Measurements from ENCODE around the gene CAMK1D.

The CAMK1D gene

DNA sequence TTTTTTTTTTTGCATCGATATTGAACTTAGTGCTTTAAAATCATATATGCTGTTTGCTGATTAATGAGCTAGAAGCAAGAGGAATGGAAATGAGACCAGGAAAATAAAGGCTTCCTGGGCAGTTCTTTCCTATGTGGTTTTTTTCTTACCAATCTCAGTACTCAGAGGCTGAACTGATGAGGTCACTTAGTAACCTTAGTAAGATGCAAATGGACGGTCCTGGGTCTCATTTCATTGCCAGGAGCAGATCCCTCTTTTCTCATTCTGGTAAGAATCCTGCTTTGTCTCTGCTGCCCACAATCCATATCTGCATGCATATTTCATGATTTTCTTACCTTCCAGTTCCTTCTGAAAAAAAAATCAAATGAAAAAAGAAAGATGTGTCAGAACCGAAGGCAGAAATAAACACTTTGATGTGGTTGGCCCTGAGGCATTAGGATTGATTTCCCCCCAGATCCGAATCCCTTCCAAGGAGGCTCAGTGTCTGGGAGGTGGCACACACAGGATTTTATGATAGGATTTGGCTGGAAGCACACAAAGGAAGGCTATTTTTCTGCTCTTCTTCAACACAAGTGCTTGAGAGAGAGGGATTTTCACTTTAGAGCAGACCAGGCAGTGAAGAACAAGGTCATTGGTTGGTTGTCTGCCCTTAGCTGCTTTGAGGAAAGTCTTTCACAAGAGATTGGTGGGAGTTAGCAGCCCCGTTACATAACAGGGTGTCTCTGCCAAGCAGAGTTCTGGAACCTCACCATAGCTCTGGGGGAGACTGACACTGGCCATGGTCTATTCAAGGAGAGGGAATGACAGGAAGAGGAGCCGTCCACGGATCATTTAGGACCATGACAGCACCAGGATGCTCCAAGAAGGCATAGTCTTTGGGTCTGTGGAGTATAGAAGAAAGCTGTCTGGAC is 150.0 kb downstream of the CAMK1D start:
- DNase-seq (ENCODE audit: low spot score), result no peak

DNA sequence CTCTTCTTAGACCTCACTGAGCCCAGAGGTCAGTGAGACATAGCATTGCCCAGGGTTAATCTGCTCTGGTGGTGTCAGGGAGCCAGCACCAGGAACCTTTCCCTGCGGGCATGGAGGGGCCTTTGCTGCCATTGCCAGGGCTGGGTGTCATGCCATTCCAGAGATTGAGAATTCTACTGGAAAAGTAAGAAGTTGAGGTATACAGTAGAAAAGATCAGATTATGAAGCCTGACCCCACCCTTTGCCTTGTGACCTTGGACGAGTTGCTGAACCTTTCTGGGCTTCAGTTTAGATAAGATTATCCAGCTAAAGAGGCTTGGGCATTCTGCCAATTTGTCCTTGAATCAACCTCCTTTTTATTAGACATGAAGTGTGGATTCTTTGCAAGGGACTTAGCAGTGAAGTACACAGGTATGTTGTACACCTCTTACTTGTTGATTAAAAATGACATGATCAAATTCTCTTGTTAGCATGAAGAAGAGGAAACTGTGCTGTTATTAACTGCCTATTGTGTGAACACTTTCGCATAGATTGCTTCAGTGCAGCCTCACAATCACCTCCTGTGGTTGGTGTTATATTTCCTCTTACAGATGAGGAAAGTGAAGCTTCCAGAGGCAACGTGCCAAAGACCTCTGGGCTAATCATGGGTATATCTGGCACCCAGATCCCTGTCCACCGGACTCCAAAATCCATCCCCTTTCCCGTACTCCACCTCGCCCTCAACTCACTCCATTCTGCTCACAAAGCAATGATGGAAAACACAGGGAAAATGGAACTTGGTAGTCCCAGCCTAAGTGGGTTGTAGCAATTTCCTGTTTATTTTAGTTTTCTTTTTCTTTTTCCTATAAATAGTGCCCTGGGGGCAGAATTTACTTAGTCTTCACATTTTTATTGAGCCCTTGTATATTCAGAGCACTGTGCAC is 151.3 kb downstream of the CAMK1D start:
- no peak for DNase-seq (ENCODE audit: low spot score)

DNA sequence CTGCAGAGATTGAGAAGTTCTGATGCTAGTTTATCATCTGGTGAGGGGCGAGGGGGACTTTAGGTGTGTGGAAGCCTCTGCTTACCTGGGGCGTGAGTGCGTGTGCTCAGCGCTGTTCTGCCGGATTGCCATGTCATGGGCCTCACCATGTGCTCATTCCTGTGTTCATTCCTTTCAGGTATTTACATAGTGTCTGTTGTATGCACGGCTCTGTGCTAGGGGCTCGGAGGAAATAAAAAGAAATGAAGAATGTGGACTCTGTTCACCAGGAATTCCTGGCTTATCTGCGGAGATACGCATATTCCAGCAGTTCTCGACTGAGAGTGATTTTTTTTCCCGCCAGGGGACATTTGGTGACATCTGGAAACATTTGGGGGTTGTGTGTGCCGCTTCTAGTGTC is 152.0 kb downstream of the CAMK1D start:
- no peak for DNase-seq (ENCODE audit: low spot score)

DNA sequence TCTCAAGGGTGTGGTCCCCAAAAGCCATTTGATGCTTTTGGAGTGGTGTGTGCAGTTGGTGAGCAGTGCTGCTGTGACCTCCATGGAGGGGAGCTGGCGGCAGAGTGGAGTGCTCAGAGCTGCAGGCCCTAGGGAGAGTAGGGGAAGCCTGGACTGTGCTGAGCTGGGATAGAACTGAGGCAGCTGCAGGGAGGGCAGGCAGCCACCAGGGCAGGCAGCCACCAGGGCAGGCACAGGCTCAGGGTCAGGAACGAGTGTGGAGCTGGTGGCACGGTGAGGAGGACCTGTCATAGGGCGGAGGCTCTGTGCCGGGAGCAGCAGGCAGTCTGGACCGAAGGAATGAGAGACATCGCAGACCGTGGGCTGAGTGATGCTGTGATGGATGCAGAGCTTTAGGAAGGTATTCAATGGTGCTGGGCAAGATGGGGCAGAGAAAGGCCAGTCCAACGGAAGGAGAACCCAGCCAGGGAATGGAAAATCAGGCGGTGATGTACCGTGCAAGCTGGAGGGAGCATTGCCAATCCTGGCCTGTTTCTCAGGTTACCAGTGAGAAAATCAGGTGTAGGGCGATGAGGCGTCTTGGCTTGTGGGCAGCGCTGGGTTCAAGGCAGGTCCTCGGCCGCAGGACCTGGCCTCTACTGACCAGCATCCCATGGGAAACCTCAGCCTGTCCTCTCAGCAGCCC is 152.6 kb downstream of the CAMK1D start:
- no peak for DNase-seq (ENCODE audit: low spot score)

DNA sequence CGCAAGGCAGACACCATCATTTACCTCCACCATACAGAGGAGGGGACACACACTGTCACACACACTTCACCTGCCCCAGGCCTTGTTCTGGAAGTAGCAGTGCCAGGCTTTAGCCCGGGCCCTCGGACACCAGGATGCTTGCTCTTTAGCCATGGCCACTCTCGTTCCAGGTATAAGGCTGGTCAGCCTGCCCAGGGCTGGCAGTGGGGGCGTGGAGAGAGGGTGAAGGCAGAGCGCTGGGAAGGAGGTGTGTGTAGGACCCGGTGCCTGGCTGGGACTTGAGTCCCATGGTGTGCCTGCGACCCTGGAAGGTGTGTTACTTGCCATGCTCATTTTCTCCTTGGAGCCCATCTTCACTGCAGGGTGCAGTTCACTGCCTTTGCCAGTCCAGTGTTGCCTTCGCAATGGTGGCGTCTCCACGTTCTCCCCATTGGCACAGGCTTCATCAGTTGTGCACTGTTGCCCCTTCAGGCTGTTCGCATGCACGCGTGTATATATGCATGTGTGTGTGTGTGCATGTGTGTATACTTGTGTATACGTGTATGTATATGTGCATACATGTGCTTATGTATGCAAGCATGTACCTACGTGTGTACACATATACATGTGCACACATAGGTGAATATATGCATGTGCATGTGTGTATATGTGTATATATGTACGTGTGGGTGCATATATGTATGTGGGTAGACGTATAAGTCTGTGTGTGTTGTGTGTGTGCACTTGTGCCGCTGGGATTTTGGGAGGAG is 153.4 kb downstream of the CAMK1D start:
- DNase-seq (ENCODE audit: low spot score), result no peak

DNA sequence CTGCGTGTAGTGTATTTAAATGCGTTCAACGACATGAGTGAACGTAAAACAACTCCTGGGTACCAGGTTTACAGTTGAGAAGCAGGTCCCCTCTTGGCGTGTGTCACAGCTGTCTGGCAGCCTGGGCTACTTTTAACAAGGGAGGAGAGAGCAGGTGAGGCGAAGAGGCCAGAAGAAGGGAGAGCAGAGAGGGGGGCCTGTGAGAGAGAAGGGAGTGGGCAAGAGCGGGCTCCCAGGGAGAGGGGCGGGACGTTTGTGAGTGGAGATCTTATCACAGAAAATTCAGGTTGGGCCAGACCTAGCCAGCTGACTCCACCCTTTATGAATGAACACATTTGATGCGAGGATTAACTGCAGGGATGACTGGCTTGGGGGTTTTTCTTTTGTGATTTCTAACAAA is 154.0 kb downstream of the CAMK1D start:
- DNase-seq (ENCODE audit: low spot score), result no peak

DNA sequence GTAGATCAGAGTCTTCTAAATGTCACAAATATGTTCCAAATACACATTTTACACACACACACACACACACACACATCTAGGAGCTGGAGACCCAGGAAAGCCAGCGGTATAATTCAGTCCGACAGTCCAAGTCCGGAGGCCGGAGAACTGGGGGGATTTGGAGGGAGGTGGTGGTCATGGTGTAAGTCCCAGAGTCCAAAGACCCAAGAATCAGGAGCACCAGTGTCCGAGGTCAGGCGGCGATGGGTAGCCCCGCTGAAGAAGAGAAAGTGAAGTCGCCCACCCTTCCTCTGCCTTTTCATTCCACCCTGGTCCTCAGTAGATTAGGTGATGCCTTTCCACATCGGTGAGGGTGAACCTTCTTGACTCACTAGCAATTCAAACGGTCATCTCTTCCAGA is 154.8 kb downstream of the CAMK1D start:
- DNase-seq (ENCODE audit: low spot score), result no peak

DNA sequence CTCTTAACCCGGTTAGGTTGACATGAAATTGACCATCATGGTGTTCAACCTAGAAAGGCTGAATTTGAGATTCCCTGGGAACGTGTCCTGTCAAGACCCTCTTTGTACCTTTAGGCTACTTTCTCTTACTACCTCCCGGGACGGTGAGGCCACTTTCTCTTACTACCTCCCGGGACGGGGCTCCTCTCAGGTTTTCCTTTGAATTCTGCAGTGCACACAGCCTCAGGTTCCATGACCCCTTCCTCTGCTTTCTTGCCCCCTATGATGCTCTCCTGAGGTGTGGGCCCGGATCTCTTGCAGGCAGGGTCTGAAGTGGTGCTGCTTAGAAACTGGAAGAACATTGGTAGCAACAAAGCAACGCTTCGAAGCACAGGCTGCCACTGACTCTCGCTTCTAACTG is 155.3 kb downstream of the CAMK1D start:
- DNase-seq (ENCODE audit: low spot score), result no peak

DNA sequence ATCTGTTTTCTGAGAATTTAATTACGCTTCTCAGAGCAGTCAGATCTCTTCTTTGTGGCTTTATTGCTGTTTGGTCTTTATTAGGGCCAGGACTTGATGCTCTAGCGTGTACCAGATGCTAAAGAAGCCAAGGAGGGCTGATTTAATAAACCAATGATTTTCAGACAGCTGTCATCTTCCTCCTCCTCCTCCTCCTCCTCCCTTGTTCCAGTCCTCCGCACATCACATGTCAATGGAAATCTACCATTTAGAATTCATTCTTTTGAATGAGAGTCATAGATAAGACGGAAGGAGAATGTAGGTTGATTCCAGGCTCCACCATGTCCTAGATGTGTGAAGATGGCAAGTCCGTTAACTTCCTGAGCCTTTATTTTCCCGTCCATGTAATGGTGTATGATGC is 156.3 kb downstream of the CAMK1D start:
- DNase-seq (ENCODE audit: low spot score), result no peak

DNA sequence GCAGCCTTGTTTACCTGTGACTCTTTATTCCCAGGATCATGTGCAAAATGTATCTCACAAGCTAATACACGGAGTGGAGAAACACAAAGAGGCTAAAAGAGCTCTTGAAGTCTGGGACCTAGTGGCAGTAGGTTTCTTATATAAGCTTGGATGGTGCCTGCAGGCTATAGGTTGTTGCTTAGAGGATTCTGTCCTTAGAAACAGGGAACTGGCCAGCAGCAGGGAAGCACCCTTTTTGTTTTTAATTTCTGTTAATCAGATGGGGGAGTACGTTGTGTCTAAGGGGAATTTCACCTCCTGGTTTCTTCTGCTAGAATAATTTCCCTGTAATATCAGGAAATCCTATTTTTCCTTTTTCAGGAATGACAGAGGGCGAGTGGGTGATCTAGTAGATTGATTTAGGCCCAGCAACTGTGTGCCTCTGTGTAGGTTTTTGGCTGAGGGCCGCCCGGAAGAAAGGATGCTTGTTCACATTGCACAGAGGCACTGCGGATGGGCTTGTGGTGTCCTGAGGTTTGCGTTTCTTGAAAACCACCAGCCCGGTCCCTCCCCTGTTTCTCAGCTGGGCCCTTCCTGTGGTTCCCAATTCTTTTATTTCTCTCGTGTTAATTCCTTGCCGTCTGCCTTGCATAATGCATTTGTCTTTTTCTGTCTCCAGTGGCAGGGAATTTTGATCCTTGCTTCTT is 158.0 kb downstream of the CAMK1D start:
- DNase-seq (ENCODE audit: low spot score), result no peak

DNA sequence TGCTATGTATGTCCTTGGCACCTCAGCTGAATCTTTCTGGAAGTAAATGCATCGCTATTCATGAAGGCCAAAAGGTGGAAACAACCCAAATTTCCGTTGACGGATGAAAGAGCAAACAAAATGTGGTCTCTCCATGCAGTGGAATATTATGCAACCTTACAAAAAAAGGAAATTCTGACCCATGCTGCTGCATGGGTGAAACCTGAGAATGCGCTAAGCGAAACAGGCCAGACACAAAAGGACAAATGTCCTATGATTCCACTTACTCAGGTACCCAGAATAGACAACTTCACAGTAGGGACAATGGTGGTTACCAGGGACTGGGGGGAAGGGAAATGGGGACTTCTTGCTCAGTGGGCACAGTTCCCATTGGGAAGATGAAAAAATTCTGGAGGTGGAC is 158.8 kb downstream of the CAMK1D start:
- DNase-seq (ENCODE audit: low spot score), result no peak

DNA sequence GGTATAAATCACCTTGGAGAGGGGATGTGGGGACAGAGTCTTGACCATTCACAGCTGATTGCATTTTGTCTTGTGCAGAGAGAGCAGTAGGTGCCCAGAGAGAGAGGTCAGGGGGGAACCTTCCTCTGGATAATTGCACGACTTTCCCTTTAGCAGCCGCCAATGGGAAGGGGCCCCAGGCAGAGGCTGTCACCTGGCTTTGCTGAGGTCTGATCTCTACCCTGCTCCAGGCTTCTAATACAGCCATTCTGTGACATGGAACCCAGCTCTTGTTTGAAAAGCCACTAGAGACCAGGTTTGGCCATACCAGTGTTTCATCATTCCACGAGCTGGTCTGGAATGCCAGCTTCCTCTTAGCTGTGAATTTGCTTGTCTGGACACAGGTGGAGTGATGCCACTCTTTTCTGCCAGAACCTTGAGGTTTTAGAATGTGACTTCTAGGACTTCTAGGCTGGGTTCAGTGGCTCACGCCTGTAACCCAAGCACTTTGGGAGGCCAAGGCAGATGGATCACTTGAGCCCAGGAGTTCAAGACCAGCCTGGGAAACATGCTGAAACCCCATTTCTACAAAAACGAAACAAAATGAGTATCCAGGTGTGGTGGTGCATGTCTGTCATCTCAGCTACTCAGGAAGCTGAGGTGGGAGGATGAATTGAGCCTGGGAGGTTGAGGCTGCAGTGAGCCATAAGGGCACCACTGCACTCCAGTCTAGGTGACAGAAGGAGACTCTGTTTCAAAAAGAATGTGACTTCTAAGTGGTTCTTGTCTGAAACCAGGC is 159.9 kb downstream of the CAMK1D start:
- no peak for DNase-seq (ENCODE audit: low spot score)

DNA sequence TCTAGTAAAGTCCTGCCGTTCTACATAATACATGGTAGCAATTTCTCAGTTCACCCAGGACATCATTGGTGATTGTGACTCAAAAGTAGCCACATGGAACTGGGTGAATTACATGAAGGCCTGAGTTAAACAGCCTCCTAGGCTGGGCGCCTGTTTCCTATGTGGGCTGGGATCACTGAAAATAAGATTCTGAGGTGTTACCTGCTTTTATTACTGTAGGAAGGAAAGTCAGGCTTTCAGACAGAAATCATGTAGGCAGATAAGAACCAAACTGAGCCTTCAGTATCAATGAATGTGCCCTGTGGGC is 160.4 kb downstream of the CAMK1D start:
- no peak for DNase-seq (ENCODE audit: low spot score)

DNA sequence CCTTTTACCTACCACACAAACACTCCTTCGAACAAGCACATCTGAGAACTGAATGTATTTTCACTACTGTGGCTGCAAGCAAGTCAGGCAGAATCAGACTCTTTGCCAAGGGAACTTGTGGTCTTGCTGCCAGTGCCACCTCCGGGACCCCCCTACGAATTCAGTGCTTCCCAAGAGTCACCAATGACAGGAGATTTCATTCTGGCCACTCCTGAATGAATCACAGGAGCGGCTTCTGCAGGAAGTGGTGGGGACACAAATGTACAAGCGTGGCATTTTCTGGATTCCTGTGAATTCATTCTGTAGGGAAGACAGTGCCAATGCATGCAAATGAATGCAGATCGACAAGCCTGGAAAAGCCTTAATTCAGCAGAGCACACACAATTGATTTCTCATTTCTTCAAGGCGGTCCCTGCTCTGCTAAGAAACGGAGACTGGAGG is 161.2 kb downstream of the CAMK1D start:
- no peak for DNase-seq (ENCODE audit: low spot score)

DNA sequence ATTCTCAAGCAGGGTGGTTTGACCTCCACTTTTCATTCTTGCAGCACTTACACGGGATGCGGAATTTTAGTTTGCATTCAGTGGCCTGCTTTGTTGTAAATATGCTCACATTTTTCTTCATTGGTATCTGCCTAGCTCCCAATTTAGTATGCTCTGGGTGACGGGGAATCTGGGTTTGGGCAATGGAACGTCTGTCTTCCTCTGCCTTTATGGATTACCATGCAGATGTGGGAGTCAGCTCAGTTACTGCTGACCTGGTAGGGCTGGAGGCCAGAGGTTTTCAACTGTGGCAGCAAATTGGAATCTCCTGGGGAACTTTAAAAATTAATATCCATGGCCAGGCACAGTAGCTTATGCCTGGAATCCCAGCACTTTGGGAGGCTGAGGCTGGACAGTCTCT is 161.6 kb downstream of the CAMK1D start:
- no peak for DNase-seq (ENCODE audit: low spot score)

DNA sequence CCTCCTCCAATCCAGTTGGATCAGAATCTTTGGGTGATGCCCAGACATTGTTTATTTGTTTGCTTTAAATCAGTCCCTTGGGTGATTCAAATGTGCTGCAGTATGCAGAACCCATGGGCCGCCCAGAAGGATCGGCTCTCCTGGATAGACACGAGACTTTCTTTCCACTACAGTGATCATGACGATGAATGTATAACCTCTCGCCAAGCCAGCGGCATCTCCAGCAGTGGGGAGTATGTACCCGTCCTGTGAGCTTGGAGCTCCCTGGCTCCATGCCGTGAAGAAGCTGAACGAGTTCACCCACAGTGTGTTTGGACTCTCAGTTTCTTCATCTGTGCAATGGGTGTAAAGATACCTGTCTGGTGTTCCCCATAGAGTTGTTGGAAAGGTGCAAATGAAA is 162.3 kb downstream of the CAMK1D start:
- no peak for DNase-seq (ENCODE audit: low spot score)

DNA sequence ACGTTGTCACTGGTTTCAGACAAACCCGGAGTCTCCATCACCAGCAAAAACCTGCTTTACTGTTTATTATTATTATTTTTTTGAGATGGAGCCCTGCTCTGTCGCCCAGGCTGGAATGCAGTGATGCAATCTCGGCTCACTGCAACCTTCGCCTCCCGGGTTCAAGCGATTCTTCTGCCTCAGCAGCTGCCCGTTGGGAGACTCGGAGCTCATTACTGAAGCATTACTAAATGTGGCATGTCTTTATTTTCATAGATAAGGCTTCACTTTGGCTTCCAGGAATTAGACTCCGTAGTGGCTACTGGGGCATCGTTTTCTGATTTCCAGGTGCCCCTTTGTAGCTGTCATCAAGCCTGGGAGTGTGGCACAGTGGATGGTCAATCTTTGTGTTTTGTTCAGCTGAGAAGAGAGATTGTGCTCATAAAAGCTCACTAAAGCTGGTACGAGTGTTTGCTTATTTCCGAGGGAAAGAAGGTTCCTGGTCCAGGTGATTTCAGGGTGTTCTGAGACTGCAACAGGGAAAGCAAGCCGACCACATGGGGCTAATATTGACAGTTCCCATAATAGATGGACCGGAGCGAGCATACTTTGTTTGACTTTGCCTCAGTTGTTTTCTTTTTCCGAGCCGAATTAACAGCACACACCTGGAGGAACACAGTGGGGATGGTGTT is 163.1 kb downstream of the CAMK1D start:
- DNase-seq (ENCODE audit: low spot score), result no peak

DNA sequence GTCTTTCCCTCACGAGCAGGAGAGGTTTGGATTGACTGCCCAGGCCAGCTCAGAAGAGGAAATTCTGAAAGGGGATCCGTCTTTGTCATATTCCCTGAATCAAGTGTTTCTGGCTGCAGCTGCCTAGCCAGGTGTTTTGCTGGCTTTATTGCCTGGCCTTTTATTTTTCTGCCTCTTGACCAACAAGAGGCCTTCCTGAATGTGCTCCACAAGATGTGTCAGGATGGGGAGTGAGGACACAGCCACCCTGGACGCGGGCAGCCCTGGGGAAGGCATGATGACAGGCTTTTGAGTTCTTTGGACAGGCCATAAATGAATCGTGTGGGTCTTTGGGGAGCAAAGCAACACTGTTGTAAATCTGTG is 163.6 kb downstream of the CAMK1D start:
- no peak for DNase-seq (ENCODE audit: low spot score)

DNA sequence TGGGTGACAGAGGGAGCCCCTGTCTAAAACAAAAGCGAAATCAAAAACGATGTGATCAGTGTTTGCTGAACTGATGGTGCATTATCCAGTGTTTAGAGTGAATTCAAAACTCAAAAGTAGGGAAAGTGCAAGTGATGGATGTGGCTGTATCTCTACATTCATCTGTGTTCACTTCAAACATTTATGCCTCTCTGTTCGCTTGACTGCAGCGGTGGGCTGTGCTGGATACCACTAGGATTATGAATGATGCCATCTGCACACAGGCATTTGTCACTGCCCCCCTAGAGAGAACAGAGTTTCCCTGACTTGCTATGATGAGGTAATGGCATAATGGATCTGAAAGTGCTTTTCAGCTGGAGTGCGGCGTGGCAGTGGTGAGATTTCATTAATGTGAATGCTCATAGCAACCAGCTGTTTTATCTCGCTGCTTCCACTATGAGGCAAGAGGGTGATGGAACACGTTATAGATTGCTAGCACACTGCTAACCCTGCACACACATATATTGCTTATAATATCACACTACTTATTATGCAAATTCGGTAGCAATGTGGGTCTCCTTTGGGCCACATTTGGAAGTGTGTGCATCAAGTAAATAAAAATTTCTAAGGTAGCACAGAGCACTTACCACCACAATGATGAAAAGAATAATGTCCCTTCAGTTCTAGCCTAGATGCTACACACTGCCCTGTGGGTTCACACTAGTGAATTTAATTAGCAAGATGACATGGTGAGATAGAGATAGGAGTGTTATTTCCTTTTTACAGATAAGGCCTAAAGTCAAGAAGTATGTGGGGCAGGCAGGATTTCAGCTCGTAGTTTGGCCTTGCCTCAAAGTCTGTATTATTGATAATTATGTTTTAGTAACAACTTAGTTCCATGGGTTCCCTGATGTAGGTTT is 164.7 kb downstream of the CAMK1D start:
- DNase-seq (ENCODE audit: low spot score), result no peak

Data from RKO (cell line).